ENCODE results near the gene CGRRF1. TPM values are rescaled to one million over a fixed set of nuclear protein-coding genes. Genes with fewer than 3 reads are reported as not detected.
A peak's percentile ranks its signal among the peaks of the same experiment; 100 is the strongest.

The CGRRF1 gene
- total and polyA plus RNA-seq, 9 of the 15 experiments (the other 6 are each of a cell fraction or from before 2014, with no cell fraction given) = 2.8 to 15.8 (median 4.6) TPM

- Histone ChIP-seq H3K4me3 (peak overlapping the region; percentile 88), H3K36me3 (ENCODE audit: control insufficient read depth, insufficient read depth, low read length) (no peaks in the 10 kb centered on the region), H3K27ac (ENCODE audit: extremely low read depth, low read depth, low read length) (peak overlapping the region; percentile 82), H3K4me1 (replicated peaks in 1 of 2; ENCODE audit: control insufficient read depth in 2 of 2, insufficient read depth in 2 of 2, low read length in 2 of 2) (peaks cover 9 to 20% of the 10 kb centered on the region in 2 experiments), H3K9me1 (ENCODE audit: control insufficient read depth, insufficient read depth, low read length) (no peaks in the 10 kb centered on the region), H4K20me1 (replicated peaks; ENCODE audit: control insufficient read depth, insufficient read depth, low read length) (no peaks in the 10 kb centered on the region), H3K4me2 (ENCODE audit: insufficient read depth, low read length) (peak overlapping the region; percentile 89), H3K27me3 (ENCODE audit: control insufficient read depth in 2 of 2, insufficient read depth in 2 of 2, low read length in 2 of 2) (no peaks in the 10 kb centered on the region), H3K79me2 (ENCODE audit: control insufficient read depth, insufficient read depth, low read length) (peaks cover 33% of the 10 kb centered on the region), H3K9me3 (replicated peaks; ENCODE audit: control insufficient read depth, insufficient read depth, low read depth, low read length) (no peaks in the 10 kb centered on the region), H3K9ac (ENCODE audit: insufficient read depth in 1 of 2, low read depth in 2 of 2, low read length in 2 of 2) (peak overlapping the region; percentile 70 to 81; a peak in 3 of 4 replicates), H2AFZ (ENCODE audit: low read depth, low read length) (peak overlapping the region; percentile 98)
- WGBS (ENCODE audit: insufficient coverage, low coverage, missing lambda C conversion rate) = 31% methylated on average over 5 of the region's 5 CpGs
- POLR2A ChIA-PET = interaction anchor here (2.1 kb wide), 1 partner anchor 47 kb away, joined by 6 read pairs; no protein-coding TSS in a partner anchor
- CTCF ChIA-PET (ENCODE audit: low intra/inter-chr PET ratio) = no interaction called here
- in situ Hi-C loops (cut with MboI) = no loop called here
- ATAC-seq = peak; percentile 15
- intact Hi-C loops (cut with micrococcal nuclease) = loop anchor here (2.0 kb wide), 1 partner anchor 48 kb away; the partner anchor contains the start of gene CNIH1
- BruUV-seq (replicated peaks) = no TSS peak
- no peak for DNase-seq (ENCODE audit: extremely low read depth in 1 of 4, low spot score in 3 of 4)
- FAIRE-seq = no peak
- TF ChIP-seq ELF4 (CRISPR knock-in tag; IDR thresholded peaks at IDR 0.05) (0 out of 2 replicates have a peak, but pooled peaks have one; percentile 46), THRB (CRISPR knock-in tag; conservative IDR thresholded peaks at IDR 0.05) (0 out of 2 replicates have a peak, but pooled peaks have one; percentile 39), OTX1 (CRISPR knock-in tag; IDR thresholded peaks at IDR 0.05) (peak; percentile 78), NFRKB (IDR thresholded peaks at IDR 0.05; ENCODE audit: low read depth) (peak; percentile 65; the same call in 1 of the 2 replicates), PHB2 (IDR thresholded peaks at IDR 0.05; ENCODE audit: low read depth) (peak; percentile 31; the same call in 1 of the 2 replicates), ATF7 (IDR thresholded peaks at IDR 0.05) (0 out of 2 replicates have a peak, but pooled peaks have one; percentile 5), SNIP1 (IDR thresholded peaks at IDR 0.05; ENCODE audit: low read depth) (0 out of 2 replicates have a peak, but pooled peaks have one; percentile 24), ESRRB (CRISPR knock-in tag; IDR thresholded peaks at IDR 0.05; ENCODE audit: borderline replicate concordance) (no peak), THAP7 (CRISPR knock-in tag; IDR thresholded peaks at IDR 0.05) (no peak), ZBTB34 (CRISPR knock-in tag; IDR thresholded peaks at IDR 0.05) (no peak), SUPT5H (IDR thresholded peaks at IDR 0.05) (0 out of 2 replicates have a peak, but pooled peaks have one; percentile 1), ZBTB2 (IDR thresholded peaks at IDR 0.05) (0 out of 2 replicates have a peak, but pooled peaks have one; percentile 52), ZNF512 (tag; IDR thresholded peaks at IDR 0.05) (peak; percentile 57; the same call in 1 of the 2 replicates), PHF20 (IDR thresholded peaks at IDR 0.05; ENCODE audit: partially characterized antibody) (peak; percentile 18), ARID2 (IDR thresholded peaks at IDR 0.05) (0 out of 2 replicates have a peak, but pooled peaks have one; percentile 12), BRD9 (IDR thresholded peaks at IDR 0.05; ENCODE audit: low read depth, partially characterized antibody) (peak; percentile 20), LARP7 (IDR thresholded peaks at IDR 0.05) (peak; percentile 80; the same call in 1 of the 2 replicates)
Observed at GRCh38 chr14:54489318-54489683, 20.4 kb upstream of the CGRRF1 start.

Measured in K562 (cell line).